GM18858 (cell line): ENCODE measurements around the gene SERTAD4.

Experiments
- ATAC-seq: cut with Tn5 transposase; IDR thresholded peaks from one replicate; pipeline ENCODE4 v1.9.1; 2021; ENCODE audit not compliant: unreplicated experiment

The SERTAD4 gene

GRCh38 chr1:210231846-210232510, 618 bp upstream of the SERTAD4 start:
- no peak for ATAC-seq

GRCh38 chr1:210233216-210233494, 559 bp downstream of the SERTAD4 start:
- no peak for ATAC-seq

- no peak for ATAC-seq
These were observed 1.1 kb downstream of the SERTAD4 start for GRCh38 chr1:210233495-210234328.

- no peak for ATAC-seq
These were observed 1.7 kb downstream of the SERTAD4 start for GRCh38 chr1:210234329-210234757.

- ATAC-seq, result no peak
These were observed 2.9 kb downstream of the SERTAD4 start for GRCh38 chr1:210235363-210236053.

- ATAC-seq, result no peak
These were observed 3.8 kb downstream of the SERTAD4 start for GRCh38 chr1:210236386-210236839.

GRCh38 chr1:210236840-210237409, 4.3 kb downstream of the SERTAD4 start:
- ATAC-seq, result no peak

- no peak for ATAC-seq
These were observed 4.9 kb downstream of the SERTAD4 start for GRCh38 chr1:210237479-210237878.

GRCh38 chr1:210237981-210238380, 5.4 kb downstream of the SERTAD4 start:
- no peak for ATAC-seq

- ATAC-seq, result no peak
These were observed 6.9 kb downstream of the SERTAD4 start for GRCh38 chr1:210239349-210240111.

GRCh38 chr1:210241121-210241520, 8.5 kb downstream of the SERTAD4 start:
- ATAC-seq, result no peak

- ATAC-seq, result no peak
These were observed 12.3 kb downstream of the SERTAD4 start for GRCh38 chr1:210244746-210245367.

- ATAC-seq, result peak; percentile 36
These were observed 13.9 kb downstream of the SERTAD4 start for GRCh38 chr1:210246447-210246846.

- no peak for ATAC-seq
These were observed 15.7 kb downstream of the SERTAD4 start for GRCh38 chr1:210248341-210248740.

- ATAC-seq, result no peak
These were observed 18.0 kb downstream of the SERTAD4 start for GRCh38 chr1:210250665-210250997.

GRCh38 chr1:210250998-210251679, 18.5 kb downstream of the SERTAD4 start:
- ATAC-seq, result no peak

- no peak for ATAC-seq
These were observed 19.3 kb downstream of the SERTAD4 start for GRCh38 chr1:210251680-210252490.

GRCh38 chr1:210252621-210253051, 20.0 kb downstream of the SERTAD4 start:
- no peak for ATAC-seq

- ATAC-seq, result no peak
These were observed 21.7 kb downstream of the SERTAD4 start for GRCh38 chr1:210254298-210254697.
